Measurements from ENCODE around the gene GCNT2. TPM values are rescaled to one million over a fixed set of nuclear protein-coding genes. Genes with fewer than 3 reads are reported as not detected.
A peak's percentile ranks its signal among the peaks of the same experiment; 100 is the strongest.

Gene GCNT2
- total and polyA plus RNA-seq, 2 of the 8 experiments (the other 6 are each of a cell fraction or from before 2014, with no cell fraction given) = 19.3 to 52.5 TPM

DNA sequence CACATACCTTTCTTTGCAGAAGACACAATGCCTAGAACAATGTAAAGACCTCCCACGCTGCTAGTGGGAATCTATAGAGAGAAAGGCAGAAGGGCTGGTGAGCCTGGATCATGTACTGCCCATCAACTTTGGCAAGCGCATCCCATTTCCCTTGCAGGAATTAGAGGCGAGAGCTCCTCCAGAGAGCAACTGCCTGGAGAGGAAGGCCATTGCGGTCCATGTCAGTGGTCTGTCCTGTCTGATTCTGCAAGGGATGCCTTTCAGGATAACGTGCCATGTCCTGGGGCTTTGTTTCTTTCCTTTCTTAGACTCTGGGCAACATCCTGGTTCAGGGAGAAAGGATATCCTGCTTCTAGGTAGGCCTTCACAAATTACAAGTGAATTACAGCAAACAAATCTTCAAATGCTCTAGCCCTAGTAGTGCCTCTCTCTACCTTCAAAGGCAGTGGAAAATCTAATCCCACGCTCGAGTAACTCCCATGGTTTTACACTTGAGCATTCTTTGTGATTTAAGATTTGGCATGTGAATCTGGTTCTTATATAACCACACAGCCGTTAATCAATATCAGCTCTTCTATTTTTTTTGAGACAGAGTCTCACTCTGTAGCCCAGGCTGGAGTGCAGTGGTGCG lies 38.5 kb downstream of the GCNT2 start:
- FAIRE-seq (peak; percentile 7), DNase-seq (ENCODE audit: low read depth in 1 of 2, low spot score in 2 of 2) (no peak)
- Histone ChIP-seq H2AFZ (ENCODE audit: low read length) (no peak overlapping the region), H3K23me2 (ENCODE audit: low read depth, low read length) (peaks cover 12% of the 10 kb centered on the region; the same call in 1 of the 2 replicates), H3K9ac (replicated peaks in 1 of 4; ENCODE audit: extremely low read depth in 1 of 4, low read depth in 3 of 4, low read length in 3 of 4) (peak overlapping the region in 2 of 4 experiments; percentile 13 to 44; a peak in 2 of 7 replicates), H3K27ac (ENCODE audit: low read depth, low read length) (no peak overlapping the region), H3K27me3 (replicated peaks in 1 of 4; ENCODE audit: control insufficient read depth in 3 of 4, extremely low read depth in 1 of 4, insufficient read depth in 3 of 4, low read length in 3 of 4) (no peaks in the 10 kb centered on the region), H2BK120ac (replicated peaks; ENCODE audit: low read depth, low read length) (peak overlapping the region; percentile 8), H3K9me3 (ENCODE audit: insufficient read depth in 2 of 2, low read depth in 1 of 2, low read length in 1 of 2) (no peaks in the 10 kb centered on the region), H3K79me2 (ENCODE audit: control insufficient read depth in 1 of 2, insufficient read depth in 2 of 2, low read length in 2 of 2) (peaks cover 43 to 86% of the 10 kb centered on the region in 2 experiments), H4K8ac (ENCODE audit: extremely low read depth, insufficient read depth, low read length) (no peak overlapping the region), H3K56ac (replicated peaks; ENCODE audit: insufficient read length, low read depth, low read length) (no peak overlapping the region), H2BK20ac (ENCODE audit: low read length) (no peak overlapping the region), H3K79me1 (ENCODE audit: low read depth, low read length) (peaks cover 13% of the 10 kb centered on the region), H3K4ac (replicated peaks; ENCODE audit: insufficient read length, low read depth, low read length) (peak overlapping the region; percentile 24), H2AK5ac (ENCODE audit: low read depth, low read length) (no peak overlapping the region), H2BK5ac (ENCODE audit: low read depth, low read length) (peak overlapping the region; percentile 7; the same call in 1 of the 2 replicates), H3K4me2 (ENCODE audit: insufficient read depth in 1 of 2, low read depth in 2 of 2, low read length in 2 of 2) (peak overlapping the region; percentile 80 to 86), H3K36me3 (ENCODE audit: control insufficient read depth in 2 of 4, insufficient read depth in 4 of 4, low read length in 3 of 4) (peaks cover 0 to 23% (median 0%) of the 10 kb centered on the region in 4 experiments; a peak in 5 of 8 replicates), H3K4me3 (ENCODE audit: extremely low read depth in 1 of 4, insufficient read depth in 2 of 4, low read depth in 3 of 4, low read length in 4 of 4) (peak overlapping the region; percentile 37 to 96 (median 82)), H4K91ac (replicated peaks; ENCODE audit: insufficient read length, low read length) (peak overlapping the region; percentile 48), H3K4me1 (replicated peaks in 1 of 4; ENCODE audit: control insufficient read depth in 3 of 4, insufficient read depth in 4 of 4, low read length in 3 of 4) (peaks cover 0 to 14% (median 9%) of the 10 kb centered on the region in 4 experiments; a peak in 6 of 7 replicates), H2BK12ac (ENCODE audit: low read depth, low read length) (no peak overlapping the region; the same call in 1 of the 2 replicates), H4K5ac (ENCODE audit: insufficient read length, low read depth, low read length) (peak overlapping the region; percentile 72), H3K14ac (ENCODE audit: insufficient read length) (no peak overlapping the region), H2BK15ac (ENCODE audit: low read length) (no peak overlapping the region), H4K20me1 (replicated peaks in 1 of 2; ENCODE audit: control insufficient read depth in 1 of 2, insufficient read depth in 2 of 2, low read length in 2 of 2) (peaks cover 8 to 9% of the 10 kb centered on the region in 2 experiments), H3K23ac (ENCODE audit: insufficient read length) (no peak overlapping the region), H3K18ac (ENCODE audit: extremely low read depth, low read length) (peak overlapping the region; percentile 32)
- CTCF ChIA-PET (ENCODE audit: partially characterized antibody) = interaction anchor here (0.8 to 2.4 kb wide), 7 partner anchors 11 to 81 kb away, joined by 3 to 10 read pairs (median 3); no protein-coding TSS in a partner anchor
- 27% methylated on average over 9 of the region's 9 CpGs; no CpG with 5 or more reads in 1 of the 2 experiments for WGBS, 2 experiments (ENCODE audit: extremely low coverage in 1 of 2, insufficient coverage in 1 of 2, insufficient read length in 1 of 2, insufficient replicate concordance in 2 of 2, low coverage in 1 of 2, low lambda C conversion rate in 2 of 2, missing lambda C conversion rate in 1 of 2)
- POLR2A ChIA-PET (ENCODE audit: partially characterized antibody) = interaction anchor here (1.0 to 10.2 kb wide), 13 partner anchors 11 to 135 kb away, joined by 3 to 154 read pairs (median 6); partner anchors contain the start of genes C6orf52, GCNT2 and PAK1IP1
- TF ChIP-seq ASH2L (IDR thresholded peaks at IDR 0.05; ENCODE audit: low read length) (no peak), NANOG (IDR thresholded peaks at IDR 0.05; ENCODE audit: insufficient read depth, low read depth, low read length, poor library complexity, severe bottlenecking) (no peak), GABPA (IDR thresholded peaks at IDR 0.05; ENCODE audit: borderline replicate concordance, insufficient read depth, low read length) (no peak), KDM4A (IDR thresholded peaks at IDR 0.05; ENCODE audit: low read depth, low read length, severe bottlenecking) (no peak), YY1 (IDR thresholded peaks at IDR 0.05; ENCODE audit: low read depth, low read length) (no peak)
